Esophagus squamous epithelium (tissue), 4 donors: ENCODE data around the gene ECE2.

Experiments
- POLR2A ChIP-seq, 4 donors: fragments of 450-650 bp; IDR thresholded peaks; one replicate each; pipeline ENCODE4 v1.6.1; 2017; ENCODE audit warnings: antibody characterized with exemption in 4 of 4, mild to moderate bottlenecking in 4 of 4, moderate library complexity in 3 of 4
- TF ChIP-seq, protein P1 (sequence below), 6 experiments: fragments of 450-650 bp in 4 of 6; fragments of 200-600 bp in 2 of 6; sonication (generic) in 2 of 6; IDR thresholded peaks; one replicate each; pipeline ENCODE4 v1.5.1; 2016 to 2019; ENCODE audit warnings: antibody characterized with exemption in 6 of 6, mild to moderate bottlenecking in 4 of 6, moderate library complexity in 4 of 6

DNA sequence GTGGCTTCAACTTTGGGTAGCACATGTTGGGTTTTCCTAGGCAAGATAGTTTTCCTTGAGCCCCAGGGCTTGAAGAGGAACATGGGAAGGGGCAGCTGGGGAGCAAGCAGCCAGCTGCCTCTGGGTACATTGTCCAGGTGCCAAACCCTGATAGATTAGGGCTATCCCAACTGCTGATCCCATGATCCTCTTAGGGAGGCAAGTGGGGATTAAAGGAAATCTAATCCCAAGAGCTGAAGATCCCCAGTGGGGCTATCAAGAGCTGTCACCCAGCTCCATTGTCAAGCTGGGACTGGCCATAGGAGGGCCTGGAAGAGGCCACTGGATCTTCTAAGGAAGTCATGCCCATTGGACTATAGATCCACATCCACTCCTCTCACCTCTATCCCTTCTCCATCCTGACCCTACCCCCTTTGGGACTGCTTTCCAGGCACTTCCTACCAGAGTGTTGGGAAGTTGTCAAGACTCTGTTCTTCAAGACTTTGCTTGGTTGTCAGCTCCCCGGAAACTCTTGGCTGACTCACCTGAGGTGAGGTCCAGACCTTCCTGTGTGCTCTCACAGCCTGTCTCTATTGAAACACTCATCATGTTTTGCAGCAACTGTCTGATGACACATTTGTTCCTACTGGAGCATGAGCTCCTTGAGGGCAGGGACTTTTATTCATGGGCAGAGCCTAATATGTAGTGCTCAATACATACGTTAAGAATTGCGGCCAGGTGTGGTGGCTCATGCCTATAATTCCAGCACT is 20.4 kb upstream of the ECE2 start:
- TF ChIP-seq, protein P1, sequence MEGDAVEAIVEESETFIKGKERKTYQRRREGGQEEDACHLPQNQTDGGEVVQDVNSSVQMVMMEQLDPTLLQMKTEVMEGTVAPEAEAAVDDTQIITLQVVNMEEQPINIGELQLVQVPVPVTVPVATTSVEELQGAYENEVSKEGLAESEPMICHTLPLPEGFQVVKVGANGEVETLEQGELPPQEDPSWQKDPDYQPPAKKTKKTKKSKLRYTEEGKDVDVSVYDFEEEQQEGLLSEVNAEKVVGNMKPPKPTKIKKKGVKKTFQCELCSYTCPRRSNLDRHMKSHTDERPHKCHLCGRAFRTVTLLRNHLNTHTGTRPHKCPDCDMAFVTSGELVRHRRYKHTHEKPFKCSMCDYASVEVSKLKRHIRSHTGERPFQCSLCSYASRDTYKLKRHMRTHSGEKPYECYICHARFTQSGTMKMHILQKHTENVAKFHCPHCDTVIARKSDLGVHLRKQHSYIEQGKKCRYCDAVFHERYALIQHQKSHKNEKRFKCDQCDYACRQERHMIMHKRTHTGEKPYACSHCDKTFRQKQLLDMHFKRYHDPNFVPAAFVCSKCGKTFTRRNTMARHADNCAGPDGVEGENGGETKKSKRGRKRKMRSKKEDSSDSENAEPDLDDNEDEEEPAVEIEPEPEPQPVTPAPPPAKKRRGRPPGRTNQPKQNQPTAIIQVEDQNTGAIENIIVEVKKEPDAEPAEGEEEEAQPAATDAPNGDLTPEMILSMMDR (IDR thresholded peaks at IDR 0.05): no peak
- no peak for TF ChIP-seq POLR2A (IDR thresholded peaks at IDR 0.05)
